Measurements from ENCODE around the gene CEBPE.

Gene CEBPE

GRCh38 chr14:23145794-23146350 lies 26.8 kb upstream of the CEBPE start:
- DNase-seq (ENCODE audit: low spot score) (no peak), FAIRE-seq (no peak)

- FAIRE-seq = no peak
- no peak for DNase-seq (ENCODE audit: low spot score)
These were observed 24.9 kb upstream of the CEBPE start for GRCh38 chr14:23143911-23144310.

GRCh38 chr14:23142826-23143225 lies 23.8 kb upstream of the CEBPE start:
- FAIRE-seq = no peak

GRCh38 chr14:23141706-23142444 lies 22.8 kb upstream of the CEBPE start:
- DNase-seq (ENCODE audit: low spot score) (no peak), FAIRE-seq (no peak)

More at GRCh38 chr14:23142826-23143225, 23.8 kb upstream of the CEBPE start:
- DNase-seq (ENCODE audit: low spot score) = no peak

GRCh38 chr14:23140371-23140770 lies 21.3 kb upstream of the CEBPE start:
- DNase-seq (ENCODE audit: low spot score) (no peak), FAIRE-seq (no peak)

- DNase-seq (ENCODE audit: low spot score) (no peak), FAIRE-seq (no peak)
These were observed 20.8 kb upstream of the CEBPE start for GRCh38 chr14:23139874-23140273.

GRCh38 chr14:23137813-23138535 lies 18.9 kb upstream of the CEBPE start:
- no peak for DNase-seq (ENCODE audit: low spot score)
- no peak for FAIRE-seq

GRCh38 chr14:23137192-23137812 lies 18.2 kb upstream of the CEBPE start:
- DNase-seq (ENCODE audit: low spot score) (no peak), FAIRE-seq (no peak)

GRCh38 chr14:23136566-23137133 lies 17.6 kb upstream of the CEBPE start:
- FAIRE-seq (no peak), DNase-seq (ENCODE audit: low spot score) (no peak)

GRCh38 chr14:23132970-23133369 lies 13.9 kb upstream of the CEBPE start:
- FAIRE-seq = no peak
- DNase-seq (ENCODE audit: low spot score) = no peak

- FAIRE-seq = no peak
These were observed 12.4 kb upstream of the CEBPE start for GRCh38 chr14:23131482-23131881.

GRCh38 chr14:23130871-23131270 lies 11.8 kb upstream of the CEBPE start:
- DNase-seq (ENCODE audit: low spot score) (no peak), FAIRE-seq (no peak)

More at GRCh38 chr14:23131482-23131881, 12.4 kb upstream of the CEBPE start:
- no peak for DNase-seq (ENCODE audit: low spot score)

- FAIRE-seq (no peak), DNase-seq (ENCODE audit: low spot score) (no peak)
These were observed 10.8 kb upstream of the CEBPE start for GRCh38 chr14:23129759-23130316.

GRCh38 chr14:23128969-23129758 lies 10.1 kb upstream of the CEBPE start:
- FAIRE-seq = no peak
- DNase-seq (ENCODE audit: low spot score) = no peak

- DNase-seq (ENCODE audit: low spot score) (no peak), FAIRE-seq (no peak)
These were observed 8.8 kb upstream of the CEBPE start for GRCh38 chr14:23127861-23128260.

GRCh38 chr14:23126548-23127278 lies 7.7 kb upstream of the CEBPE start:
- no peak for FAIRE-seq
- DNase-seq (ENCODE audit: low spot score) = no peak

- DNase-seq (ENCODE audit: low spot score) = no peak
- no peak for FAIRE-seq
These were observed 7.0 kb upstream of the CEBPE start for GRCh38 chr14:23125933-23126524.

- DNase-seq (ENCODE audit: low spot score) (no peak), FAIRE-seq (no peak)
These were observed 6.0 kb upstream of the CEBPE start for GRCh38 chr14:23125011-23125410.

- FAIRE-seq = no peak
- no peak for DNase-seq (ENCODE audit: low spot score)
These were observed 5.4 kb upstream of the CEBPE start for GRCh38 chr14:23124337-23124954.

All from urothelium cell line (cell line).